Astrocyte (in vitro differentiated cells and primary cell): Measurements from ENCODE around the gene ANKRD53.

Source experiments
- CTCF ChIP-seq: IDR thresholded peaks from 2 replicates; pipeline ENCODE4 v1.5.1; 2011; ENCODE audit warnings: low read depth, mild to moderate bottlenecking, inconsistent platforms, low read length, moderate library complexity; ENCODE audit not compliant: insufficient read depth
- EZH2 ChIP-seq: IDR thresholded peaks from 2 replicates; pipeline ENCODE4 v1.6.1; 2012; ENCODE audit warnings: mild to moderate bottlenecking, low read length, inconsistent platforms; ENCODE audit not compliant: insufficient read depth

- TF ChIP-seq CTCF, result no peak
- TF ChIP-seq EZH2, result no peak
Measured at GRCh38 chr2:70956141-70956540, 22.3 kb upstream of the ANKRD53 start.
